PC-9 (cell line): ENCODE data around the gene SCT.

Experiments used
- EZH2 ChIP-seq: fragments of 200-600 bp; sonication (generic); IDR thresholded peaks from 2 replicates; pipeline ENCODE4 v1.8.0; 2017; ENCODE audit warnings: antibody characterized with exemption, low read depth
- TF ChIP-seq, protein P1 (sequence below): fragments of 200-600 bp; sonication (generic); conservative IDR thresholded peaks from 2 replicates; pipeline ENCODE4 v1.6.1; 2017; ENCODE audit warnings: mixed run types, antibody characterized with exemption, mild to moderate bottlenecking, moderate library complexity

GRCh38 chr11:610146-610801 lies 16.7 kb downstream of the SCT start:
- TF ChIP-seq, protein P1, sequence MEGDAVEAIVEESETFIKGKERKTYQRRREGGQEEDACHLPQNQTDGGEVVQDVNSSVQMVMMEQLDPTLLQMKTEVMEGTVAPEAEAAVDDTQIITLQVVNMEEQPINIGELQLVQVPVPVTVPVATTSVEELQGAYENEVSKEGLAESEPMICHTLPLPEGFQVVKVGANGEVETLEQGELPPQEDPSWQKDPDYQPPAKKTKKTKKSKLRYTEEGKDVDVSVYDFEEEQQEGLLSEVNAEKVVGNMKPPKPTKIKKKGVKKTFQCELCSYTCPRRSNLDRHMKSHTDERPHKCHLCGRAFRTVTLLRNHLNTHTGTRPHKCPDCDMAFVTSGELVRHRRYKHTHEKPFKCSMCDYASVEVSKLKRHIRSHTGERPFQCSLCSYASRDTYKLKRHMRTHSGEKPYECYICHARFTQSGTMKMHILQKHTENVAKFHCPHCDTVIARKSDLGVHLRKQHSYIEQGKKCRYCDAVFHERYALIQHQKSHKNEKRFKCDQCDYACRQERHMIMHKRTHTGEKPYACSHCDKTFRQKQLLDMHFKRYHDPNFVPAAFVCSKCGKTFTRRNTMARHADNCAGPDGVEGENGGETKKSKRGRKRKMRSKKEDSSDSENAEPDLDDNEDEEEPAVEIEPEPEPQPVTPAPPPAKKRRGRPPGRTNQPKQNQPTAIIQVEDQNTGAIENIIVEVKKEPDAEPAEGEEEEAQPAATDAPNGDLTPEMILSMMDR = no peak
- no peak for TF ChIP-seq EZH2
